ENCODE data around the gene LAPTM4A.

DNA sequence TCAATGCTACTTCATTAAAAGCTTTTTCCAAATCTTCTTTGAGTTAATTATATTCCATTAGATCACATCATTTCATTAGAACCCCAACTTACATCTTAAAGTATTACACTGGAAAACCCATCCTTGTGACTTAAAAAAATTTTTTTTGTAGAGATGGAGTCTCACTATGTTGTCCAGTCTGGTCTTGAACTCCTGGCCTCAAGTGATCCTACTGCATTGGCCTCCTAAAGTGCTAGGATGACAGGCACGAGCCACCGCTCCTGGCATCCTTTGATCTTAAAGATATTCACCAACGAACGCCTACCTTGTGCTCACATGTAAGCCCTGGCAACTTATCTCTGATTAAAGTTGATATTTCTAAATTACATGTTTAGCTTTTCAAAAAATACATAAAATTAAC, 6.7 kb downstream of the LAPTM4A start:
- TF ChIP-seq TAF1 (IDR thresholded peaks at IDR 0.05; ENCODE audit: low read depth) (no peak), NFIC (IDR thresholded peaks at IDR 0.05) (no peak)

All from Ishikawa (cell line).